Anterior cingulate cortex (tissue), 58 donors: ENCODE measurements around the gene JPT1.
"Not testable (repeated sequence)": the region's sequence is repeated elsewhere in the genome, so short reads cannot be mapped to it uniquely, and the experiment has no call there.

Source experiments
- DNase-seq, 58 donors: peaks; one replicate each; lab custom pipeline; 2025; lab: John Stamatoyannopoulos, UW

The JPT1 gene

DNA sequence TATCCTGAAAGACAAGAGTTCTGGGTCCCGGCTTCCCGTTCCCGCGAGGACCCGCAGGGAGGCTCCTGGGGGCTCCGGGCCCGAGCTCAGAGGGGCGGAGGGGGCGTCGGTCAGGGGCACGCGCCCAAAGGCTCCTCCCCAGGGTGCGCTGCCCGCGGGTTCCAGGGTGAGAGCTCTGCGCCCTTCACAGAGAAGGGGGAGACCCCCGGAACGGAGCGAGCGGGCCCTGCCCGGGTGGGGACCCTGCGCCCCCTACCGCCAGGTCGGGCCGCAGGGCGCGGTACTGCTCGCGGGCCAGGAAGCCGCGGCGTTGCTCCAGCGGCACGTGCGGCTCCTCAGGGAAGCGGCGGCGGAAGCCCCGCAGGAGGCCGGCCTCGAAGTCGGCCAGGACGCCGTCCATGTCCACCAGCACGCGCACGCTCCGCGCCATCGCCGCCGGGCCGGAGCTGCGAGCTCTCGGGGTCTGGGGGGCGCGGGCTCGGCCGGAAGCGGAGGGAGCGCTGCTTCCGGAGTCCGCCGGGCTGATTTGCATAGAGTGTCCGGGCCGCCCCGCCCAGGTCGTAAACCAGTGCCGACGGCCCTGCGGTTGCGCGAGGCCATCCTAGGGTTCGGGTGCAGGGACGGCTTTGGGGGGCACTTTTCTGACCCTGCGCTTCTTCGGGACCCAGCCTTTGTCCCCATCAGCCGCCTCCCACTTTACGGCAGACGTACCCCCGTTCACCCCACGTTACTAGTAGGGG is 22.9 kb downstream of the JPT1 start, which contains the start of gene NT5C:
Gene NT5C, minus strand, starts transcription at position 465 of the 740 bp plus-strand sequence. Its CDS starts 35 bp downstream, at position 430.
- peak in 50 of 58 donors; percentile 19 to 82 (median 57) for DNase-seq

DNA sequence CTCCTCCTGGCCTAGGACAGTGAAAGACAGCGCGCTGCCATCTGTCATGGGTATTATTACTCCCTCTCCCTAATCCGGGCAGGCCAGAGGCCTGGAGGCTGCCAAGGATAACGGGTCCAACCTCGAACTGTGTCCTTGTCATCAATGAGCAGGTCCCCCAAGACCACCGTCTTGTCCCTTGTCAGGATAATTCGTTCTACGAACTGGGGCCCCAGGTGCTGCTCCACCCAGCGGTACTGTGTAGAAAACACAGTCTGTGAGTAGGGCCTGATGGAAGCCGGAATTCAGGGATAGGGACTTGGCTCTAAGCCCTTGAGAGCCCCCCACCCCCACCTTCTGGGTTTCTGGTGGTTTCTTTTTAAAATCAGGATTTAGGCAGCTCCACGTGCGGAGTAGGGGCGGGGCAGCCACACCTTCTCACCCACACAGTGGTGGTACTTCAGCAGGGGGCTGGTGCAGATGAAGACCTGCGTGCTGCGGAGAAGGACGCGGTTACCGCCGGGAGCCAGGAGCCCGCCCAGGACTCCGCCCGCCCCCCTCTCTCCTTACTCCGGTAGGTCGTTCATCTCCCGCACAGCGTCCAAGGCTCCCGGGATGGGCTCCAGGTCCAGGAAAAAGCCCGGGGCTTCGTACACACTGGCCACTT is 23.6 kb downstream of the JPT1 start:
- DNase-seq, result peak in 30 of 58 donors; percentile 16 to 62 (median 46)

DNA sequence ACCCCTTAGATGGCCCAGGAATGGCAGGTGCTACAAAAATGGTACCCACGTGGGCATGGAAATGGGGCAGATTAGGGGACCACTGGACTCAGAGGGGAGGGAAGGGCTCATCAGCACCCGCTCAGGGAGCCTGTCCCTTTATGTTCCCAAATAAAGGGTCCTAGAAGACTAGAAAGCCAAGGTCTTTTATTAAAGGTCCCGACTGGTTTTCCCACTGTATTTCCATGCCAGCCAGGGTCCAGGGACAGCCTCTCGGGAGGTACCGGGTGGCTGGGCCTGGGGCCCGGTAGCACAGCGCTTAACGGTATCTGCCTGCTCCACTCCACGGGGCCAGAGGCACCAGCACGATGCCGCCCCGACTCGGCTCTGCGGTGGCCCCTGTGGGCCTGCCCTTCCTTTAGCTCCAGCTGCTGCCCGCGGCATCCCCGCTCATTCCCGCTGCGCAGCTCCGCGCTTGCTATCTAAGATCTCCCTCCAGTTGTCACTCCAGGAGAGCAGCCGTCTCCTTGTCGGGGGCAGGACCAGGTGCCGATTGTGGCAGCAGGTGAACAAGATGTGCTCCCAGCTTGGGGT is 24.2 kb downstream of the JPT1 start:
- DNase-seq, result no peak

DNA sequence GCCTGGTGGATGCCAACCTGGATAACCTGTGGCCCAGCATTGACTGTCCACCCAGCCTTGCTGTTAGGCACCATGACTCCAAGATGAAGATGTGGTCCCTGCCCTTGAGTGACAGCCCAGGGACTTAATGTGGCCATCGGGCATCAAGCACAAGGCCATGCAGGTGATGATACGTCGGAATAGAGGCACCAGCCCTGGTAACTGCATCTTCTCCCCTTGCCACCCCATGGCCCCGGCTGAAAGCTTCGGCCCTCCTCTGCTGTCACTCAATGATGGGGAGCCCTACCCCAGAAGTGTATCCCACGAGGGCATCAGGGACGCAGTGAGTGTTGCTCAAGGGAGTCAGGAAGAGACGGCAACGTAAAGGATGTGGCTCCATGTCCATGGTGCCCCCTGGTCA is 24.7 kb downstream of the JPT1 start:
- DNase-seq, result no peak

DNA sequence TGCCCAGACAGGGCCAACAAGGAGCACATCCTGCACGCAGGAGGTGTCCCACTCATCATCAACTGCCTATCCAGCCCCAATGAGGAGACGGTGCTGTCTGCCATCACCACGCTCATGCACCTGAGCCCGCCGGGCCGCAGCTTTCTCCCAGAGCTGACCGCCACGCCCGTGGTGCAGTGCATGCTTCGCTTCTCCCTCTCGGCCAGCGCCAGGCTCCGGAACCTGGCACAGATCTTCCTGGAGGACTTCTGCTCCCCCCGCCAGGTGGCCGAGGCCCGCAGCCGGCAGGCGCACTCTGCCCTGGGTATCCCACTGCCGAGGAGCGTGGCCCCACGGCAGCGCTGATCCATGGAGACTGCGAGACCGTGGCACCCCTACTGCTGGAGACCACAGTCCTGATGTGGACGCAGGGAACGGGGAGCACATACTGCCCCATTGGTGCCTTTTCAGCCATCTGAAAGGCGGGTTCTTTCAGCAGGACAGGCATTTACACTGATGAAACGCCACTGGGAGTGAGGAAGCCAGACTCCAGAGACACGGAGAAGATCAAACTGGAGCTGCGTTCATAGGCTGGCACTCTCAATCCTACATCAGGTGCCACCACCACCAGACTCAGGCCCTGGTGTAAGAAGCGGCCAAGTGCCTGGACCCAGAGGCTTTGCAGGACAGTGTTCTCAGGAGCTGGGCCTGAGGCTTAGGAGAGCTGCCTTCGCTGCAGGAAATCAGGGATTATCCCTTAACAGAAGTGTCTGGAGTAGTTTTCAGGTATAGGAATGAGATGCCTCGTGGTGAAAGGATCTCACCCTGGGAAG is 25.4 kb downstream of the JPT1 start:
- no peak for DNase-seq

DNA sequence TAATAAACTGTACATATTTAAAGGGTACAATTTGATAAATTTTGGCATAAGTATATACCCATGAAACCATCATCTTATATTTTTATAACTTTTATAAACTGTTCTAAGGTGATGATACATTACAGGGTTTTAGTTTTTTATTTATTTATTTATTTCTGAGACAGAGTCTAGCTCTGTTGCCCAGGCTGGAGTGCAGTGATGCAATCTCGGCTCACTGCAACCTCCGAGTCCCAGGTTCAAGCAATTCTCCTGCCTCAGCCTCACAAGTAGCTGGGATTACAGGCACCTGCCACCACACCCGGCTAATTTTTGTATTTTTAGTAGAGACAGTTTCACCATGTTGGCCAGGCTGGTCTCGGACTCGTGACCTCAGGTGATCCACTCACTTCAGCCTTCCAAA is 26.4 kb downstream of the JPT1 start:
- not testable (repeated sequence) for DNase-seq

DNA sequence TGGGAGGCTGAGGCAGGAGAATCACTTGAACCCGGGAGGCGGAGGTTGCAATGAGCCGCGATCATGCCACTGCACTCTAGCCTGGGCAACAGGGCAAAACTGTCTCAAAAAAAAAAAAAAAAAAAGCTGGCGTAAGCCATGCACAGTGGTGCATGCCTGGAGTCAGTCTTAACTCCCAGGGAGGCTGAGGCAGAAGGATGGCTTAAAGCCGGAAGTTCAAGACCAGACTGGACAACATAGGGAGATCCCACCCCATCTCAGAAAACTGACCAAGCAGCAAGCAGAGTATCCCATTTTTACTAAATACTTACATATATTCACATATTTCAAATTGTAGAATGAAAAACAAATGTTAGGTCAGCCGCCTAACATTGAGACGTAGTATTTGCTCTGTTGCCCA is 27.4 kb downstream of the JPT1 start:
- DNase-seq, result no peak

DNA sequence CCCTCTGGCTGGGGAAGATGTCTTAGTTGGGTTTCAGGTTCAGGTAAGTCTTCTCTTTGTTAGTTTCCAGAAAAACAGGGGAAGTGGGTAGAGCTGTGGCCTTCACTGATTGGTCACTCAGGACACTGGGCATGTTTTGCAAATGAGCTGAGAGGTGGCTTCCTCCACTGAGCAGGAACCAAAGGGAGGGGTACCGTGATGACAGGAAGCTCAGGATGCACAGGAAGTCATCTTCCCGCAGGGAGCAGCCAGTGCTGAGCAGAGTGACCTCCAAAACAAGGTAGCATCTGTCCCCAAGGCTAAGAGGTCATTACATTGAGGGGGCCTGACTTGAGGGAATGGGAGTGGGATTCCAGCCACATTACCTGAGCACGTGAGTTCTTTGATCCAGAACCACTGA is 28.3 kb downstream of the JPT1 start:
- DNase-seq, result no peak

DNA sequence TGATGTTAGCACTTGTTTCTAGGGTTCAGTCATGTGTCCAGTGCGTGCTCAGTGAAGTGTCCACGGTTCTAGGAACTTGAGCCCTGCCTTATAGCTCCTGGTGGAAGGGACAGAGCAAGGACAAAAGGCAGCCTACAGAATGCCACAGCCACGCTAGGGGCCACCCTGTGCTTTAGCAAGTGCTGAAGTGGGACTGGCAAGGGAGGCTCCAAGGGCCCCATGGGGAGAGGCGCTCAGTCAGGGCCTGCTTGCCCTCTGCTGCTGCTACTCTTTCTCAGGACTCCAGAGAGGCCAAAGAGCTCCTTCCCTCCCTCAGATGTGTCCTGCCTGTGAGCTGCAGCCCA is 29.5 kb downstream of the JPT1 start:
- no peak for DNase-seq

DNA sequence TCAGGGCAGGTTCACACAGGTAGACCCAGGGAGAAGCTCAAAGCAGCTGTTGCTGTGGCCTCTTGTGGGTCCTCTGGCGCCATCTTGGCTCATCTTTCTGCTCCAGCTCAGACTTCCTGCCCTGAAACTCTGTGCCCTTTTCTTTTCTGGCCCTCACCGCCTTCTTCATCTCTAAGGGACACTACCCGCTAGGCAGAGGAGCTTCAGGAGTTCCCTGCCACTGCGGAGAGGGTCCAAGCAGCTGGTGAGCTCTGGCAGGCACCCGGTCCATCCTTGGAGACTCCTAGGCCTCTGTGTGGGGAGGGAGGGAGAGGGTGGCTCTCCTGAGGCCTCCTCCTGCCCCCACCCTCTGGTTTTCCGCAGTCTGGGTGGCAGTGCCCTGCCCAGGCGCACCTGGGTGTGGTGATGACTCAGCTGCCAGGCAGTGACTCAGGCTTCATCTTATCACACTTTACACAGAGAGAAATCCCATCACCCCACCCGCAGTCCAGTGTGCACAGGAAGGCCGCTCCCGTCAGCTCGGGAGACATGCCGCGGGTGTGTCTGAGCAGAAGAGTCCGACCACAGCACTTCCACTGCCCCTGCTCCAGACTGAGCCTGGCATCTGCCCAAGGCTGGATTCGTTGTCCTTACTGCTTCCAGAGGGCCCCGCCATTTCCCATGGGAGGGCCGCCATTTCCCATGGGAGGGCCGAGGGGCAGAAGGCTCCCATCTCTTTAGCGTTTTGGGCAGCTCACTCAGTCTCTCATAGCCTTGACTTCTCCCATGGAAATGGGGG is 30.1 kb downstream of the JPT1 start:
- peak in 2 of 58 donors; percentile 20 to 32 for DNase-seq

DNA sequence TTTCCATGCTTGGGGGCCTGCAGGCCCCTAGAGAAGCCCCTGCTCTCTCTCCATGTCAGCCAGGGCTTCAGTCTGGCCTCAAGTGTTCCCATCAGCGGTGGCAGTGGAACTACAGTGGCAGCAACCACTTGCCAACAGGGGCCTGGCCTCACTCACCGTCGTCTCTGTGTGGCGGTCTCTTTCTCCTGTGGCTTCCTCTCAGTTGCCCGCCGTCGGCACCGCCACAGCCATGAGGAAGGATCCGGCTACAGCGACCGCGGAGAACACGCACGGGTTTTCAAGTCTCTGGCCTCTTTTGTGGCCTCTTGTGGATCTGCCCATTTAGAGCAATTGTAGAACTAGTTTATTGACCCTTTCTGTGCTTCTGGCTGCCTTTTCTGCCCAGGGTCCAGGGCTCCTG is 36.0 kb downstream of the JPT1 start:
- DNase-seq, result no peak

DNA sequence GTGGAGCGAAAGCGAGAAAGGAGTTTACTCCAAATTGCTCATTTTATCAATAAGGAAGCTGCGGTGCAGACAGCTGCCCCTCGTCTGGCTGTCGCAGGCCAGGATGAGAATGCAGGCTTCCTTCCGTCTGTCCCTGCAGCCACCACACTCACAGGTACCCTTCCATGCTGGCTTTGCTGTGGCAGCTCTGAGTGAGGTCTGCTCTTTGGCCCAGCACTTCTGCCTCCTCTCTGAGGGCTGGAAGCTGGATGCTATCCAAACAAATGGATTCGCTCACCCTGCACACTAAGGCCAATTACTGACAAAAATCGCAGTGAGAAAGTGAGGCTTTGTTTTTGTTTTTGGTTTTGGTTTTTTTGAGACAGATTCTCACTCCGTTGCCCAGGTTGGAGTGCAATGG is 37.6 kb downstream of the JPT1 start:
- DNase-seq, result no peak

DNA sequence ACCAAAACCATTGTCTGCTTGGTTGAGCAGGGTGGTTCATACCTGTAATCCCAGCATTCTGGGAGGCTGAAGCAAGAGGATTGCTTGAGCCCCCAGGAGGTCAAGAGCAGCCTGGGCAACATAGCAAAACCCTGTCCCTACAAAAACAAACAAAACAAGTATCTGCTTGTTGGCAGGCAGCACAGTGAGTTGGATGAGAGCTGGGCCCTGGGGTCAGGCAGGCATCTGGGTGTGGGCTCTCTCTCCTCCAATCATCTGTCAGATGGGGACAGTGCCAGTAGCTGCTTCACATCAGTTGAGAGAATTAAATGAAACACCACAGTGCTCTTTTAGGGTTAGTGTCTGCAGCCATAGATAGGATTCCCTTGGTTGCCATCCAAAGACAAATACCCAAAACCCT is 38.8 kb downstream of the JPT1 start:
- DNase-seq, result no peak

DNA sequence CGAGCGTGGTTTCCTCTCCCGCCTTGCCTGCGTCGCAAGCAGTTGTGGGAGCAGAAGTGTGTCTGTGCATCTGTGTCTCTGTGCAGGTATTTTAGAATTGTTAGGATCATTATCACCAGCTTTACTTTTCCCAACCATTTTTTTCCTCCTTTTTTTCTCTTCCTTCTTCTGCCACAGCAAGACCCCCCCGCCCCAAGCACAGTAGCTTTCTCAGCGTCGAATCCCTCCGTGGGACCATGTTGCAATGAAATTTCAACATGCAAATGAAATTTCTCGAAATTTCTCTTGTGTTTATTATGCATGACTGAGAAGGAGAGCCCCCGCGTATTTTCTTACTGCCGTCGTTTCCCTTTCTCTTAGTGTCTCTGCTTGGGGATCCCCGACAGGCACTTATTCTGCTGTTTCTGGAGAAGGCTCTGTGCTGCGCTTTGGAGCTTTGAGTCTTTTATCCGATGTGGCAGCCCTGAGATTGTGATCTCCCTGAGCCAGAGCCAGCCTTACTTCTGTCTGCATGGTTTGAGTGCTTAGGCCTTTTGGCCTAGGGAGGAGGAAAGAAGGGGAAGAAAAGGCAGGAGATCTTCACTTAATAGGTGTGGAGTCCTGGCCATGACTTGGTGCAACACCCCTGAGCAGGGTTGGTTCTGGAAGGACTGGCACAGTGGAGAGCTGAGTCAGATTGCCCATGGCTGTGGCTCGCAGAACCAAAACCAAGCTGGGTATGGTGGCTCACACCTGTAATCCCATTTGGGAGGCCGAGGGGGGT is 39.6 kb downstream of the JPT1 start:
- no peak for DNase-seq

DNA sequence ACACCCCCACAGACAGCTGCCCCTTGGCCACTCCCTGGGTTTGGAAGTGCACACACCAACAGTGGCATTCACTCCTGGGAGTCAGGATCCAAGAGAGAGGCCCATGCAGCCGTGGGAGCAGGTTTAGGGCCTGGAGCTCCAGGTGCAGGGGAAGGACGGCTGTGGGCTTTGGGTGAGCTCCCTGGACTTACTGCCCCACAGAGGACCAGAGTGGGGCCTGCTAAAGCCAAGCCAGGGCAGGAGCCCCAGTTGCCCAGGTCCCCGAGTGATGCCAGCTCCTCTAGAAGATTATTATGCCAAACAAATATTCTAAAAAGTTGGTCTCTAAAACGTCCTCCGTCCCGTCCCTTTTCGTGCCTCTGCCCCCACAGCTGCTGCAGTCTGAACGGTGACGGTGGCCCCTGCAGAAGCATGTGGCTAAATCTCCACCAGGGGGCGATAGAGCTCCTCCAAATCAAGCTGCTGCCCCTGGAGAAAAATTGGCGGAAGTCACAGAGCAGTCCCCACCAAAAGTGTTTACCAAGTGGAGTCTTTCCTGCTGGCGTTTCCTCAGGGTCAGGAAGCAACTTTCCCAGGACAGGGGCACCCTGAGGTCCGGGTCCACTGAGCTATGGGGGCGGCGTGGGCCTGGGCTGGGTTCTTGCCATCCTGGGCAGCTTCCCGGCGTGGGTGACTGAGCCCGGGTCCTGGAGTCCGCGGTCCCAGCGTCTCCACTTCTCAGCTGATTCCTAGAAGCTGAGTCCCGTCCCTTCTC is 40.3 kb downstream of the JPT1 start:
- peak in 56 of 58 donors; percentile 47 to 94 (median 78) for DNase-seq

DNA sequence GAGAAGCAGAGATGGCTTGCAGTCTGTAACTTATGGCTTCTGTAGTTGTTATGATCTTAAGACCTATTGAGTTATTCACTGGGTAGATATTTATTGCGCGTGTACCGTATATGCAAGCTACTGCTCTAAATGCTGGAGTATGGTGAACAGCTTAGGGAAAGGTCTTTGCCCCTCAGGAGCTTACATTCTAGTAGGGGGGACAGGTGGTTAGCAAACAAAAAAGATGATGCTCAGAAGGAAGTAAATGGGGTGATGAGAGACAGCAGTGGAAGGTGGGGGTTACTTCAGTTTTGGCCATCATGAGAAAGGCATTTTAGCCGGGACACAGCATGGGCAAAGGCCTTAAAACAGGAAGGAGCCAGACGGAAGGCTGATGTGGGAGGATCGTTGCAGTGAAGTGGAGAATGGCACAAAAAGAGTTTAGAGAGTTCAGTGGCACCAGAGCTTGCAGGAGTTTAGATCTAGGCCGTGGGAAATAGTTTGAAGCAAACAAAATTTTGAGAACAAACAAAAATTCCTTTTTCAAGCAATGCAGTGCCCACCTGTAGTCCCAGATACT is 42.5 kb downstream of the JPT1 start:
- DNase-seq, result no peak

DNA sequence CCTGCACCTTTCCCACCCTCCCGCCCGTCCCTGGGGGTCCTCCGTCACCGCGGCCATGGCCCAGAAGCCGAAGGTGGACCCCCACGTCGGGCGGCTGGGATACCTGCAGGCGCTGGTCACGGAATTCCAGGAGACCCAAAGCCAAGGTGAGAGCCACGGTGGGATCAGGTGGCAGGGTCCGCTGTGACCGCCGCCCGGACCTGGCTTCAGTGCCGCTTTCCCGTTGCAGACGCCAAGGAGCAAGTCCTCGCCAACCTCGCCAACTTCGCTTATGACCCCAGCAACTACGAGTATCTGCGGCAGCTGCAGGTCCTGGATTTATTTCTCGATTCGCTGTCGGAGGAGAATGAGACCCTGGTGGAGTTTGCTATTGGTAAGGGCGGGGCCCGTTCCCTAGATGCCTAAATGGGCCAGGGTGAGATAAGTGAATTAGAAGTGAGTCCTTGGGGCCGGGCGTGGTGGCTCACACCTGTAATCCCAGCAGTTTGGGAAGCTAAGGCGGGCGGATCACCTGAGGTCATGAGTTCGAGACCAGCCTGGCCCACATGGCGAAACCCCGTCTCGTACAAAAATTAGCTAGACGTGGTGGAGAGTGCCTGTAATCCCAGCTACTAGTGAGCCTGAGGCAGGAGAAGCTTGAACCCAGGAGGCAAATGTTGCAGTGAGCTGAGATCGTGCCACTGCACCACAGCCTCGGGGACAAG is 43.9 kb downstream of the JPT1 start:
- peak in 1 of 58 donors; percentile 35 for DNase-seq
